Activated naive CD8-positive, alpha-beta T cell (primary cell): ENCODE results near the gene FER1L5.
"Not testable (repeated sequence)": the region's sequence is repeated elsewhere in the genome, so short reads cannot be mapped to it uniquely, and the experiment has no call there.

Experiments
- H3K27ac Mint-ChIP-seq: one replicate; pipeline ENCODE4 v1.8.0; 2021; ENCODE audit warnings: mixed read lengths
- H3K27me3 Mint-ChIP-seq: one replicate; pipeline ENCODE4 v1.8.0; 2021; ENCODE audit warnings: mixed read lengths
- H3K36me3 Mint-ChIP-seq: one replicate; pipeline ENCODE4 v1.8.0; 2021; ENCODE audit warnings: mixed read lengths
- H3K4me1 Mint-ChIP-seq: one replicate; pipeline ENCODE4 v1.8.0; 2021; ENCODE audit warnings: low read depth, mixed read lengths
- H3K4me3 Mint-ChIP-seq: one replicate; pipeline ENCODE4 v1.8.0; 2021; ENCODE audit warnings: mild to moderate bottlenecking, mixed read lengths
- H3K9me3 Mint-ChIP-seq: one replicate; pipeline ENCODE4 v1.8.0; 2021; ENCODE audit warnings: low read depth, mixed read lengths

Gene FER1L5

DNA sequence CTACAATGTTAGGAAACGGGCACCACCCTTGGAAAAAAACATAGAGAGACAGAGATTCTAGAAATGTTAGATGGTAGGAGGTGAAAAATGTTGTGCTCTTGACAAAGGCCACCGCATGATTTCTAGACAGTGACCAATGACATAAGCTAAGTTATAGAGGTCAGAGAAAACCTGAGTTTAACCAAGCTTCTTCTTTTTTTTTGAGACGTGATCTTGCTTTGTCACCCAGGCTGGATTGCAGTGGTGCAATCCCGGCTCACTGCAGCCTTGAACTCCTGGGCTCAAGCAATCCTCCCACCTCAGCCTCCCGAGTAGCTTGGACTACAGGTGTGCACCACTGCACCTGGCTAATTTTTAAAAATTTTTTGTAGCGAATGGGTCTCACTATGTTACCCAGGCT lies 13.0 kb downstream of the FER1L5 start:
- Mint-ChIP-seq H3K27me3 (no peaks in the 10 kb centered on the region), H3K9me3 (no peaks in the 10 kb centered on the region), H3K36me3 (no peaks in the 10 kb centered on the region), H3K4me3 (no peak overlapping the region), H3K27ac (no peak overlapping the region), H3K4me1 (no peaks in the 10 kb centered on the region)

DNA sequence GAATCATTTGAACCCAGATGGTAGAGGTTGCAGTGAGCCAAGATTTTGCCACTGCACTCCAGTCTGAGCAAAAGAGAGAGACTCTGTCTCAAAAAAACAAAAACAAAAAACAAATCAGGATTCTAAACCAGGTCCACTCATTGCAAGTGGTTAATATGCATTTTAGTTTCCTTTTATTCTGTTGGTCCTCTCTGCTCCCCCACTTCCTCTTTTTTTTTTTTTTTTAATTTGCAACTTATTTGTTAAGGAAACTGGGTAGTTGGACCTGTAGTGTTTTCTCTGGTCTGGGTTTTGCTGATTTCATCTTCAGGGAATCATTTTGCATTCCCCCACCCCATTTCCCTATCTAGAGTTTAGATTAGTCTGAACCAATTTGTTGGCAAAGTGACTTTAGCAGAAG lies 14.0 kb downstream of the FER1L5 start:
- H3K4me1 Mint-ChIP-seq = no peaks in the 10 kb centered on the region
- H3K4me3 Mint-ChIP-seq = no peak overlapping the region
- H3K9me3 Mint-ChIP-seq = no peaks in the 10 kb centered on the region
- no peak overlapping the region for H3K27ac Mint-ChIP-seq
- no peaks in the 10 kb centered on the region for H3K36me3 Mint-ChIP-seq
- no peaks in the 10 kb centered on the region for H3K27me3 Mint-ChIP-seq

- Mint-ChIP-seq H3K27me3 (no peaks in the 10 kb centered on the region), H3K36me3 (no peaks in the 10 kb centered on the region), H3K4me3 (no peak overlapping the region), H3K27ac (no peak overlapping the region), H3K9me3 (peaks cover 3% of the 10 kb centered on the region), H3K4me1 (no peaks in the 10 kb centered on the region)
These were observed 18.8 kb downstream of the FER1L5 start for GRCh38 chr2:96661324-96661723.

GRCh38 chr2:96662360-96662759 lies 19.8 kb downstream of the FER1L5 start:
- Mint-ChIP-seq H3K36me3 (no peaks in the 10 kb centered on the region), H3K4me1 (no peaks in the 10 kb centered on the region), H3K27me3 (no peaks in the 10 kb centered on the region), H3K4me3 (no peak overlapping the region), H3K9me3 (peaks cover 3% of the 10 kb centered on the region), H3K27ac (no peak overlapping the region)

DNA sequence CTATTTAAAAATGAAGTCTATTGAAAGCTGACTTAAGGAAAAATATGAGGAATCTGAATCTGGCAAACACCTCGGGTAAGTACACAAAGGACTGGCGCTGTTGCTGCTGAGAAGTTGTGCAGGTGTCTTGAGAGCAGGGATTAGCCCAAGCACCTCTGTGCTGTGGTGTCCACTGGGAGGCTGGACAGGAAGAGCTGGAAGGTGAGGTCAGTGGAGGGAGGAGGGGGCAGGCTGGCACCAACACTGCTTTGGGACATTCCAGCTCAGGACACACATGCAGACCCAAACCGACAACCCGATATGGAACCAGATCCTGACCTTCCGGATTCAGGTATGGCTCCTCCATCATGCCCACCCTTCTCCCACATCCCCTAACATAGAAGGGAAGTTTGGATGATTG lies 20.6 kb downstream of the FER1L5 start:
- Mint-ChIP-seq H3K27ac (no peak overlapping the region), H3K27me3 (no peaks in the 10 kb centered on the region), H3K4me3 (no peak overlapping the region), H3K36me3 (no peaks in the 10 kb centered on the region), H3K4me1 (no peaks in the 10 kb centered on the region), H3K9me3 (peaks cover 3% of the 10 kb centered on the region)

- H3K9me3 Mint-ChIP-seq = peaks cover 3% of the 10 kb centered on the region
- H3K27me3 Mint-ChIP-seq = no peaks in the 10 kb centered on the region
- H3K4me3 Mint-ChIP-seq = no peak overlapping the region
- no peaks in the 10 kb centered on the region for H3K36me3 Mint-ChIP-seq
- no peak overlapping the region for H3K27ac Mint-ChIP-seq
- no peaks in the 10 kb centered on the region for H3K4me1 Mint-ChIP-seq
These were observed 21.3 kb downstream of the FER1L5 start for GRCh38 chr2:96663829-96664228.

DNA sequence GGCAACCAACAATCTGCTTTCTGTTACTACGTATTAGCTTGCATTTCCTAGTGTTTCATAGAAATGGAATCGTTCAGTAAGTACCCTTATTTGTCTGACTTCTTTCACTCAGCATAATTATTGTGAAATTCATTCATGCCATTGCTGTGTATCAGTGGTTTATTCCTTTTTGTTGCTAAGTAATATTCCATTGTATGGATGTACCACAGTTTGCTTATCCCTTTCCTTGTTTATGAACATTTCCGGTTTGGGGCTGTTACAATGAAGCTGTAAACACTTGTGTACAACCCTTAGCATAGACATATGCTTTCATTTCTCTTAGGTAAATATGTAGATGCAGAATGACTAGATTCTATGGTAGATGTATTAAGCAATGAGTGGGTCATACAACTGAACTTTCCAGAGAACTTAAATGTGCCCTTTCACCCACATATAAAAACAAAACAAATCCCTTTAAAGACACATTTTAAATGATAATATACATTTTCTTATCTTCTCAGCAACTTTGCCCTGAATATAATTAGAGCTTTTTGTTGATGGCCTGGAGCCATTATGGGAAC lies 21.9 kb downstream of the FER1L5 start:
- Mint-ChIP-seq H3K9me3 (peaks cover 3% of the 10 kb centered on the region), H3K36me3 (no peaks in the 10 kb centered on the region), H3K27me3 (no peaks in the 10 kb centered on the region), H3K4me1 (no peaks in the 10 kb centered on the region), H3K4me3 (no peak overlapping the region), H3K27ac (no peak overlapping the region)

- Mint-ChIP-seq H3K27ac (no peak overlapping the region), H3K4me3 (no peak overlapping the region), H3K36me3 (no peaks in the 10 kb centered on the region), H3K4me1 (no peaks in the 10 kb centered on the region), H3K9me3 (peaks cover 3% of the 10 kb centered on the region), H3K27me3 (no peaks in the 10 kb centered on the region)
These were observed 22.6 kb downstream of the FER1L5 start for GRCh38 chr2:96665083-96665569.

DNA sequence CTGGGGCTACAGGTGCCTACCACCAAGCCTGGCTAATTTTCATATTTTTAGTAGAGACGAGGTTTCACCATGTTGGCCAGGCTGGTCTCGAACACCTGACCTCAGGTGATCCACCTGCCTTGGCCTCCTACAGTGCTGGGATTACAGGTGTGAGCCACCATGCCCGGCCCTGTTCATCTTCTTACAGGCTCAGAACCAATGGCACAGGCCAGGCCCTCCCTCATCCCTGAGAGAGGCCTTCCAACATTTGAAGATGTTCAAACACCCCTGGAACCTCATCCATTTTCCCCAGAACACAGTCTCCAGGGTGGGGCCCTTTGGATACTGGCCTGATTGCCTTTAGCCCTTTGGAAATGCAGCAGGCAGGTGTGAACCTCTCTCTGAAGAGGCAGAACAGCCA lies 23.2 kb downstream of the FER1L5 start:
- H3K36me3 Mint-ChIP-seq, H3K9me3 Mint-ChIP-seq, H3K27ac Mint-ChIP-seq, H3K27me3 Mint-ChIP-seq, H3K4me3 Mint-ChIP-seq, H3K4me1 Mint-ChIP-seq: not testable (repeated sequence)

- H3K4me3 Mint-ChIP-seq = no peak overlapping the region
- no peaks in the 10 kb centered on the region for H3K4me1 Mint-ChIP-seq
- no peaks in the 10 kb centered on the region for H3K36me3 Mint-ChIP-seq
- H3K27me3 Mint-ChIP-seq = no peaks in the 10 kb centered on the region
- H3K9me3 Mint-ChIP-seq = peaks cover 3% of the 10 kb centered on the region
- no peak overlapping the region for H3K27ac Mint-ChIP-seq
These were observed 26.2 kb downstream of the FER1L5 start for GRCh38 chr2:96668771-96669170.

- no peaks in the 10 kb centered on the region for H3K9me3 Mint-ChIP-seq
- H3K27me3 Mint-ChIP-seq = no peaks in the 10 kb centered on the region
- H3K36me3 Mint-ChIP-seq = no peaks in the 10 kb centered on the region
- no peak overlapping the region for H3K4me3 Mint-ChIP-seq
- no peak overlapping the region for H3K27ac Mint-ChIP-seq
- no peaks in the 10 kb centered on the region for H3K4me1 Mint-ChIP-seq
These were observed 27.1 kb downstream of the FER1L5 start for GRCh38 chr2:96669539-96670215.

DNA sequence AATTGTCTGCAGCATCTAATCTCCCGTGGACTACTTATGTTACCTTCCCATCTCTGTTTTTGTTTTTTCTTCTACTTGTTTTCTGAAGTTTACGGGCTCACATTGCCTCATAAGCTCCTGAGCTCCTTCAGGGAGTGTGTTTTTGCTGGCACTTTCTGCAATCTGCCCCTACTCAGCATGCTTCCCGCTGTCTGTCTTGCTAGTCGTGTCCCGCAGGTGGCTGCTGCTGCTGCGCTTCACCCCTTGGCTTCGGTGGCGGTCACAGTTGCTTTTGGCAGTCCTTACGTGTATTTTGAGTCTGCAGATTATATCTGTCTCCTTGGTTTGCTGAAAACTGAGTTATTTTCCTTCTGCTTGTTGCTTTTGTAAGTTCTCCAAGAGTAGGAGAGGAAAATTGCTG lies 37.3 kb downstream of the FER1L5 start:
- no peaks in the 10 kb centered on the region for H3K9me3 Mint-ChIP-seq
- no peak overlapping the region for H3K27ac Mint-ChIP-seq
- no peak overlapping the region for H3K4me3 Mint-ChIP-seq
- H3K27me3 Mint-ChIP-seq = no peaks in the 10 kb centered on the region
- no peaks in the 10 kb centered on the region for H3K36me3 Mint-ChIP-seq
- H3K4me1 Mint-ChIP-seq = no peaks in the 10 kb centered on the region

DNA sequence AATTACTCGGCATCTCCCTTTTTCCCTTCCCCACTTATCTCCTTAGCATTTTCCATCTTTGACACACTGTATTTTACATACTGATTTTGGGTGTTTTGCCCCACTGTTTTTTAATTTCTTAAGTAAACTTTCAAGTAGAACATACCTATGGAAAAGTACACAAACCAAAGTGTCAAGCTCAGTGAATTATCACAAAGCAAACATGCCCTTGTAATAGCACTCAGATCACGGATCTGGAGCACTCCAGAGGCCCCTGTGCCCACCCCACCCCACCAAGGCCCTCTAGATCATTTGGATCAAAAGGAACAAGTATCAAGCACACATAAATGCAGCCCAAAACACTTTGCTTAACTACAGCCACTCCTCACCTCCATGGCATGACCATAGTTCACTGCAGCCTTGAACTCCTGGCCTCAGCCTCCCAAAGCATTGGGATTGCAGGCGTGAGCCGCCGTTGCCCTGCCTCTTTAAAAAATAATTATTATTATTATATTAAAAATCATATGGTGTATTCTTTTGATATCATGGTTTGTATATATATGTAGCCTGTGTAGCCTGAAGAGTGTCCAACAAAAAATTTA lies 38.1 kb downstream of the FER1L5 start:
- H3K4me3 Mint-ChIP-seq = no peak overlapping the region

DNA sequence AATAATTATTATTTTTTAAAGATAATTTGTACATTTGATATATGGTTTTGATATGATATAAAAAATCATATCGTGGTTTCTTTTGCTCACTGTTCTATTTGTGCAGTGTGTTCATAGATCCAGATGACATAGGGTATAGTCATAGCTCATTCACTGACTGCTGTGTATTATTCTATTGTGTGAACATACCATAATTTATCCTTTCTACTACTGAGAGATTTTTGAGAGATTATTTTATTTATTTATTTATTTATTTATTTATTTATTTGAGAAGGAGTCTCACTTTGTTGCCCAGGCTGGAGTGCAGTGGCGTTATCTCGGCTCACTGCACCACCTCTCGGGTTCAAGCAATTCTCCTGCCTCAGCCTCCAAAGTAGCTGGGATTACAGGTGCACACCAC lies 39.0 kb downstream of the FER1L5 start:
- Mint-ChIP-seq H3K4me1 (no peaks in the 10 kb centered on the region), H3K27ac (no peak overlapping the region), H3K36me3 (no peaks in the 10 kb centered on the region), H3K27me3 (no peaks in the 10 kb centered on the region), H3K9me3 (no peaks in the 10 kb centered on the region), H3K4me3 (no peak overlapping the region)

More for the DNA sequence above, 38.1 kb downstream of the FER1L5 start:
- H3K9me3 Mint-ChIP-seq = no peaks in the 10 kb centered on the region
- H3K27ac Mint-ChIP-seq = no peak overlapping the region
- no peaks in the 10 kb centered on the region for H3K4me1 Mint-ChIP-seq
- no peaks in the 10 kb centered on the region for H3K36me3 Mint-ChIP-seq
- no peaks in the 10 kb centered on the region for H3K27me3 Mint-ChIP-seq

- no peaks in the 10 kb centered on the region for H3K9me3 Mint-ChIP-seq
- H3K4me3 Mint-ChIP-seq = no peak overlapping the region
- no peaks in the 10 kb centered on the region for H3K27me3 Mint-ChIP-seq
- no peak overlapping the region for H3K27ac Mint-ChIP-seq
- H3K4me1 Mint-ChIP-seq = no peaks in the 10 kb centered on the region
- H3K36me3 Mint-ChIP-seq = no peaks in the 10 kb centered on the region
These were observed 40.7 kb downstream of the FER1L5 start for GRCh38 chr2:96683307-96683706.
